ENCODE results near the gene STAMBP. TPM values are rescaled to one million over a fixed set of nuclear protein-coding genes. Genes with fewer than 3 reads are reported as not detected.
A peak's percentile ranks its signal among the peaks of the same experiment; 100 is the strongest.

Gene STAMBP
- total and polyA plus RNA-seq, 9 donors, result 30.2 to 45.7 (median 37.1) TPM

DNA sequence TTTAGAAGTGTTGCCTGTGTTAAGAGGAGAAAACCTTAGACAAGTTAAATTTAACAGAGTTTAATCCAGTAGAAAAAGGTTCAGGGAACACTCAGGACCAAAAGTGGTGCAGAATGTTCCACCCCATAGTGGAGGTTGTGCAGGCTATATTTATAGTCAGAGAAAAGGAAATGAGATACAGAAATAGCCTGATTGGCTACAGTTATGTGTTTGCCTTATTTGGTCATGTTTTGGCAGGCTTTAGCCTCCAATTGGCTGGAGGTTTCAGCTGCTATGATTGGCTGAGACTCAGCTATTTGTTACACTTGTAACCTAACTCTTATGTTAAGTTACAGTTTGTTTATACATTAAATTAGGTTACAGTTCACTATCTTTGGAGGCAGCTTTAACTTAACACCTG, 4.2 kb downstream of the STAMBP start:
- peak; percentile 72 for DNase-seq
- no peaks in the 10 kb centered on the region for H3K9me3 ChIP-seq (replicated peaks; ENCODE audit: control insufficient read depth, low read depth, low read length)
- H3K27ac ChIP-seq (ENCODE audit: low read length), result peak overlapping the region; percentile 45
- no peaks in the 10 kb centered on the region for H3K27me3 ChIP-seq (ENCODE audit: control insufficient read depth, insufficient read depth, low read length)
- H3K4me3 ChIP-seq (ENCODE audit: low read length), result no peak overlapping the region
- H3K4me1 ChIP-seq (ENCODE audit: control insufficient read depth, insufficient read depth, low read length), result peaks cover 17% of the 10 kb centered on the region
- peaks cover 36% of the 10 kb centered on the region for H3K36me3 ChIP-seq (ENCODE audit: control insufficient read depth, insufficient read depth, low read length)

GRCh38 chr2:73836141-73836943, 7.6 kb downstream of the STAMBP start:
- Histone ChIP-seq H3K27ac (ENCODE audit: low read length) (no peak overlapping the region), H3K9me3 (replicated peaks; ENCODE audit: control insufficient read depth, low read depth, low read length) (no peaks in the 10 kb centered on the region), H3K27me3 (ENCODE audit: control insufficient read depth, insufficient read depth, low read length) (no peaks in the 10 kb centered on the region), H3K4me3 (ENCODE audit: low read length) (no peak overlapping the region), H3K36me3 (ENCODE audit: control insufficient read depth, insufficient read depth, low read length) (peaks cover 43% of the 10 kb centered on the region), H3K4me1 (ENCODE audit: control insufficient read depth, insufficient read depth, low read length) (peaks cover 5% of the 10 kb centered on the region)
- no peak for DNase-seq
- 72% methylated on average over 5 of the region's 17 CpGs for WGBS (ENCODE audit: insufficient coverage)

- Histone ChIP-seq H3K9me3 (replicated peaks; ENCODE audit: control insufficient read depth, low read depth, low read length) (no peaks in the 10 kb centered on the region), H3K27ac (ENCODE audit: low read length) (peak overlapping the region; percentile 5), H3K27me3 (ENCODE audit: control insufficient read depth, insufficient read depth, low read length) (no peaks in the 10 kb centered on the region), H3K4me3 (ENCODE audit: low read length) (no peak overlapping the region), H3K36me3 (ENCODE audit: control insufficient read depth, insufficient read depth, low read length) (peaks cover 41% of the 10 kb centered on the region), H3K4me1 (ENCODE audit: control insufficient read depth, insufficient read depth, low read length) (peaks cover 2% of the 10 kb centered on the region)
- DNase-seq, result peak; percentile 33
- 83% methylated on average over 4 of the region's 4 CpGs for WGBS (ENCODE audit: insufficient coverage)
Measured at GRCh38 chr2:73837847-73838585, 9.3 kb downstream of the STAMBP start.

DNA sequence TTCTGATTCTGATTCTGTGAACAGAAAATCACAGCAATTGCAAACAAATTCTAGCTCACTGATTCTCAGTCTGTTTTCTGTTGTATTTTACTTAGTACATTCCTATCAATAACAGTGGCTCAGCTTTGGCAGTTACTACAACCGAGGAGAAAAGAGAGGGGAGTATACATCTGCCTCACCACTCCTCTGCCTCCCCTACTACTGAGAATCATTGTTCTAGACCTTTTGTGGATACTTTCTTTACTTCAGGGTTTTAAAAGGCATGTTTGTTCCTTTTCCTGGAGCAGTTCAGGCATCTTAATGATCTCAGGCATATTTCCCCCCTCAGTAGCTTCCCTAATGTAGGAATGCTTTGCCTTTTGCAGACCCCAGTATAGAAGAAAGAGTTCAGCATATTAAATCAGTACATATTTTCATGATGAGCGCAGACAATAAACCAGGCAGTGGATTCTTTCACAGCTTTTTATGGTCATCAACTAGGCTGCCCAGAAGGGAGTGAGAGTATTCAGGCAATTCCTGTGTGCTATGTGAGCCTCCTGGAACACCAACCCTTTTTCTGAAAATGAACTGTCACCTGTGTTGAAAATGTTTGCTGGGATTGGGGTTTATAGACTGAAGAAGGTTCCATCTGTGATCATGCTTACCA, 10.3 kb downstream of the STAMBP start:
- Histone ChIP-seq H3K9me3 (replicated peaks; ENCODE audit: control insufficient read depth, low read depth, low read length) (no peaks in the 10 kb centered on the region), H3K27ac (ENCODE audit: low read length) (no peak overlapping the region), H3K36me3 (ENCODE audit: control insufficient read depth, insufficient read depth, low read length) (peaks cover 38% of the 10 kb centered on the region), H3K4me1 (ENCODE audit: control insufficient read depth, insufficient read depth, low read length) (peaks cover 2% of the 10 kb centered on the region), H3K27me3 (ENCODE audit: control insufficient read depth, insufficient read depth, low read length) (no peaks in the 10 kb centered on the region), H3K4me3 (ENCODE audit: low read length) (no peak overlapping the region)
- DNase-seq, result no peak
- WGBS (ENCODE audit: insufficient coverage), result no CpG with 5 or more reads among the region's 2 CpGs

- Histone ChIP-seq H3K9me3 (replicated peaks; ENCODE audit: control insufficient read depth, low read depth, low read length) (no peaks in the 10 kb centered on the region), H3K27ac (ENCODE audit: low read length) (no peak overlapping the region), H3K36me3 (ENCODE audit: control insufficient read depth, insufficient read depth, low read length) (peaks cover 37% of the 10 kb centered on the region), H3K4me1 (ENCODE audit: control insufficient read depth, insufficient read depth, low read length) (peaks cover 2% of the 10 kb centered on the region), H3K4me3 (ENCODE audit: low read length) (no peak overlapping the region), H3K27me3 (ENCODE audit: control insufficient read depth, insufficient read depth, low read length) (no peaks in the 10 kb centered on the region)
- 76% methylated on average over 2 of the region's 3 CpGs for WGBS (ENCODE audit: insufficient coverage)
- DNase-seq, result no peak
Measured at GRCh38 chr2:73839653-73840411, 11.1 kb downstream of the STAMBP start.

DNA sequence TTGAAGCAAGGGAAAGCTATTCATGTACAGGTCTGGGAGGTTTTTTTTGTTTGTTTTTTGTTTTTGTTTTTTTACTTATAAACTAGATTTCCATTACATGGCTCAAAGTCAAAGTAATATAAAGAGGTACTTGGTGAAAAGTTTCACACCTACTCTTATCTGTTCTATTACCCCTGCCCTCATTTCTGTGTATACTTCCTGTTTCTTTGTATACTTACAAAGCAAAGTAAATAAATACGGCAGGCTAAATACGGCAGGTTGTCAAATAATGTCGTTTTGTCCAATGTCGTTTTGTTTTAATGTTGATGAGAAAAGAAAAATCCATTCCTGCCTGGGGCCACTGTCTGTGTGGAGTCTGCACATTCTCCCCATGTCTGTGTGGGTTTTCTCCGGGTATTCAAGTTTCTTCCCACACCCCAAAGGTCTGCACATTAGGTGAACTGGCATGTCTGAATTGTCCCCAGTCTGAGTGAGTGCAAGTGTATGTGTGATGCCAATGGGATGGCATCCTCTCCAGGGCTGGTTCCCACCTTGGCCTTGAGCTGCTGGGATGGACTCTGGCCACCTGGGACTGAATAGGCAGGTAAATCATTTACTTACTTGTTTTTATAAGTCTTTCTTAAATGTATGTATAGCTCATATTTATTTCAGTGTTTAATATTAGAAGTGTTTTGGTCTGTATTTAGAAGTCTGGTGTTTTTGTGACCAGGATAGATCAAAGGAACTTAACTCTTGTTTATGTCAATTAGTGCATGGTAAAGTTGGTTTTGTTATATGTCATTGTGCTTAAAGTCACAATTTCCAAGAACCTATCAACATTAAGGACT, 13.4 kb downstream of the STAMBP start:
- H3K4me1 ChIP-seq (ENCODE audit: control insufficient read depth, insufficient read depth, low read length), result no peaks in the 10 kb centered on the region
- H3K36me3 ChIP-seq (ENCODE audit: control insufficient read depth, insufficient read depth, low read length), result peaks cover 36% of the 10 kb centered on the region
- no peaks in the 10 kb centered on the region for H3K27me3 ChIP-seq (ENCODE audit: control insufficient read depth, insufficient read depth, low read length)
- no peaks in the 10 kb centered on the region for H3K9me3 ChIP-seq (replicated peaks; ENCODE audit: control insufficient read depth, low read depth, low read length)
- DNase-seq, result no peak
- no CpG with 5 or more reads among the region's 5 CpGs for WGBS (ENCODE audit: insufficient coverage)
- H3K4me3 ChIP-seq (ENCODE audit: low read length), result no peak overlapping the region
- no peak overlapping the region for H3K27ac ChIP-seq (ENCODE audit: low read length)

DNA sequence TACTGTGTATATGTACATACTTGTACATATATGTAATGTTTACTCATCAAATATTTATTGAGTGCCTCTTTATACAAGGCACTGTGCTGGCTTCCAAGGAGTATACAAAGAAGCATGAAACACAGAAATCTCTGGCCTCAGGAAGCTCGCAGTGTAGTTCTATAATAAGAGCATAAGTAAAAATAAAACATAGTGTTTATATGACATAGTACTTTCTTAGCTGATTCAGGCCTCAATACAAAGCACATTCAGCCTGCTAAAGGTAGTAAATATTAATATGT, 13.9 kb downstream of the STAMBP start:
- no CpG with 5 or more reads among the region's 1 CpG for WGBS (ENCODE audit: insufficient coverage)
- Histone ChIP-seq H3K4me3 (ENCODE audit: low read length) (no peak overlapping the region), H3K9me3 (replicated peaks; ENCODE audit: control insufficient read depth, low read depth, low read length) (no peaks in the 10 kb centered on the region), H3K4me1 (ENCODE audit: control insufficient read depth, insufficient read depth, low read length) (no peaks in the 10 kb centered on the region), H3K27ac (ENCODE audit: low read length) (no peak overlapping the region), H3K27me3 (ENCODE audit: control insufficient read depth, insufficient read depth, low read length) (no peaks in the 10 kb centered on the region), H3K36me3 (ENCODE audit: control insufficient read depth, insufficient read depth, low read length) (peaks cover 42% of the 10 kb centered on the region)
- DNase-seq, result no peak

DNA sequence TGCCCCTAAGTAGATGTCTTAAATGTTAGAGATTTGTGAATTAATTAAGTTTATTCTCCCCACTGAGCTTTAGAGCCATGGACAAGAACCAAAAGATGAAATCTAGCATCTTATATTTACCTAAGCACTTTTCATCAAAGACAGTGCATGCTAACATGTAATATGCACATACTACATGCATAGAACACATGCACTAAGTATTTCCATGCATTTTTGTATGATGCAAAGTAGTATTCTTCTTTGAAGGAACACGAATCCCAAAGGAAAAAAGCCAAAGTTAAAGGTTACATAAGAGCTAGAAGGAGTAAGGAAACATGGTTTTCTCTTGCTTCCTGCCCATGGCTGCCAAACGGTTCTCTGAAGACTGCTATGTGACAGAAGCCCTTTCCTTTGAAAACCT, 15.3 kb downstream of the STAMBP start:
- Histone ChIP-seq H3K36me3 (ENCODE audit: control insufficient read depth, insufficient read depth, low read length) (peaks cover 47% of the 10 kb centered on the region), H3K4me1 (ENCODE audit: control insufficient read depth, insufficient read depth, low read length) (no peaks in the 10 kb centered on the region), H3K9me3 (replicated peaks; ENCODE audit: control insufficient read depth, low read depth, low read length) (no peaks in the 10 kb centered on the region), H3K27ac (ENCODE audit: low read length) (no peak overlapping the region), H3K27me3 (ENCODE audit: control insufficient read depth, insufficient read depth, low read length) (no peaks in the 10 kb centered on the region), H3K4me3 (ENCODE audit: low read length) (no peak overlapping the region)
- DNase-seq, result no peak
- WGBS (ENCODE audit: insufficient coverage), result 68% methylated on average over 2 of the region's 2 CpGs

DNA sequence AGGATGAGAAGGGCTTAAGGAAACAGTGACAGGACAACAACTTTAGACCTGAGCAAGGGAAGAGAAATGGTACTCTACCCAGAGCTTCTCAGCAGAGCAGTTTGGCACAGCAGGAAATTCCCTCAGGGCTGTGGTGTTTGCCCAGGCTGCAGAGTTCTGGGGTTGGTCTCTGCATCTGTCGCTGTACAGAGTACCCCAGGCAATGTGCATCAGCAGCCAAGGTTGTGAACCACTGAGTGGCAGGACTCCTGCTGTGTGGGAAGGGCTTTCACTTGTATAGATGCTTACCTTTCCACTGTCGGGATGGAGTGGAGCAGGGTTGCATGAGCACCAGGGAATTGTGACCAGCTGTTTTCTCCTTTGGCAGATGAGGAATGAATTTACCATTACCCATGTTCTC, 21.2 kb downstream of the STAMBP start:
- no peak overlapping the region for H3K27ac ChIP-seq (ENCODE audit: low read length)

More for the DNA sequence above, 21.2 kb downstream of the STAMBP start:
- Histone ChIP-seq H3K9me3 (replicated peaks; ENCODE audit: control insufficient read depth, low read depth, low read length) (no peaks in the 10 kb centered on the region), H3K4me1 (ENCODE audit: control insufficient read depth, insufficient read depth, low read length) (no peaks in the 10 kb centered on the region), H3K4me3 (ENCODE audit: low read length) (no peak overlapping the region), H3K36me3 (ENCODE audit: control insufficient read depth, insufficient read depth, low read length) (peaks cover 65% of the 10 kb centered on the region), H3K27me3 (ENCODE audit: control insufficient read depth, insufficient read depth, low read length) (no peaks in the 10 kb centered on the region)
- no peak for DNase-seq
- WGBS (ENCODE audit: insufficient coverage), result 92% methylated on average over 1 of the region's 2 CpGs

All from muscle of leg (tissue), 11 donors.